Activated CD4-positive, alpha-beta T cell treated with anti-CD3 and anti-CD28 coated beads for 1 hour (primary cell): ENCODE measurements around the gene NRP2.

Experiments
- DNase-seq: peaks from one replicate; pipeline ENCODE4 v3.0.0-alpha.2; 2020

The NRP2 gene

GRCh38 chr2:205781244-205781931 is 99.1 kb downstream of the NRP2 start:
- no peak for DNase-seq

- no peak for DNase-seq
Measured at GRCh38 chr2:205782941-205783340, 100.6 kb downstream of the NRP2 start.

- DNase-seq = no peak
Measured at GRCh38 chr2:205783872-205784499, 101.7 kb downstream of the NRP2 start.

- no peak for DNase-seq
Measured at GRCh38 chr2:205785507-205786260, 103.4 kb downstream of the NRP2 start.

GRCh38 chr2:205786976-205787375 is 104.7 kb downstream of the NRP2 start:
- DNase-seq = no peak

- no peak for DNase-seq
Measured at GRCh38 chr2:205787761-205788160, 105.5 kb downstream of the NRP2 start.

GRCh38 chr2:205789906-205790305 is 107.6 kb downstream of the NRP2 start:
- DNase-seq = no peak

GRCh38 chr2:205792908-205793307 is 110.6 kb downstream of the NRP2 start:
- DNase-seq = no peak

GRCh38 chr2:205796805-205797313 is 114.6 kb downstream of the NRP2 start:
- DNase-seq = no peak

- DNase-seq = no peak
Measured at GRCh38 chr2:205797866-205798265, 115.6 kb downstream of the NRP2 start.

GRCh38 chr2:205800224-205800623 is 117.9 kb downstream of the NRP2 start:
- no peak for DNase-seq

- no peak for DNase-seq
Measured at GRCh38 chr2:205800773-205801172, 118.5 kb downstream of the NRP2 start.

GRCh38 chr2:205802065-205802464 is 119.8 kb downstream of the NRP2 start:
- no peak for DNase-seq

GRCh38 chr2:205802941-205803340 is 120.6 kb downstream of the NRP2 start:
- no peak for DNase-seq

GRCh38 chr2:205803500-205803899 is 121.2 kb downstream of the NRP2 start:
- DNase-seq = no peak

GRCh38 chr2:205805136-205805535 is 122.8 kb downstream of the NRP2 start:
- no peak for DNase-seq

- DNase-seq = no peak
Measured at GRCh38 chr2:205806143-205806905, 124.0 kb downstream of the NRP2 start.

GRCh38 chr2:205807229-205807628 is 124.9 kb downstream of the NRP2 start:
- DNase-seq = no peak

- no peak for DNase-seq
Measured at GRCh38 chr2:205807758-205808157, 125.5 kb downstream of the NRP2 start.

- DNase-seq = no peak
Measured at GRCh38 chr2:205808486-205809121, 126.3 kb downstream of the NRP2 start.

GRCh38 chr2:205811387-205811786 is 129.1 kb downstream of the NRP2 start:
- no peak for DNase-seq

GRCh38 chr2:205814039-205814364 is 131.7 kb downstream of the NRP2 start:
- DNase-seq = no peak

GRCh38 chr2:205815673-205816072 is 133.4 kb downstream of the NRP2 start:
- DNase-seq = no peak
